NOMO-1 treated with DMSO at 0.1 percent for 48 hours (cell line): Measurements from ENCODE around the gene GPC1.

ENCODE experiments used
- DNase-seq: peaks from one replicate; lab custom pipeline; 2025; ENCODE audit not compliant: unreplicated experiment; lab: John Stamatoyannopoulos, UW

GPC1 gene

DNA sequence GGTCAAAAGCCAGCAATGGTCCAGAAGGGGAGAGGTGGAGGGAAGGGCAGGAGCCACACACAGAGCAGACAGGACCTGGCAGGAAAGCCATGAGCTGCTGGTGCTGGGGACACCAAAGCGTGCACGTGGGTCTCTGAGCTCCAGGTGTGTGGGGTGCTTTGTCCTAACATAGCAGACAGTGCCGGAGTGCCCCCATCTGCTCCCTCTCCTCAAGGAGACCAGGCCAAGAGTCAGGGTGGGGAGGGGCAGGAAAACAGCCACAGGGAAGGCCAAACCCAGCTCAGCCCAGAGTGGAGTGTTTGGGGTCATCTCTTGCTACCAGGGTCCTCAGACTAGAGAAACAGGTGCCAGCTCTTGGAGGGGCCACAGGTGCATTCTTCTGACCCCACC is 4.2 kb upstream of the GPC1 start:
- no peak for DNase-seq

DNA sequence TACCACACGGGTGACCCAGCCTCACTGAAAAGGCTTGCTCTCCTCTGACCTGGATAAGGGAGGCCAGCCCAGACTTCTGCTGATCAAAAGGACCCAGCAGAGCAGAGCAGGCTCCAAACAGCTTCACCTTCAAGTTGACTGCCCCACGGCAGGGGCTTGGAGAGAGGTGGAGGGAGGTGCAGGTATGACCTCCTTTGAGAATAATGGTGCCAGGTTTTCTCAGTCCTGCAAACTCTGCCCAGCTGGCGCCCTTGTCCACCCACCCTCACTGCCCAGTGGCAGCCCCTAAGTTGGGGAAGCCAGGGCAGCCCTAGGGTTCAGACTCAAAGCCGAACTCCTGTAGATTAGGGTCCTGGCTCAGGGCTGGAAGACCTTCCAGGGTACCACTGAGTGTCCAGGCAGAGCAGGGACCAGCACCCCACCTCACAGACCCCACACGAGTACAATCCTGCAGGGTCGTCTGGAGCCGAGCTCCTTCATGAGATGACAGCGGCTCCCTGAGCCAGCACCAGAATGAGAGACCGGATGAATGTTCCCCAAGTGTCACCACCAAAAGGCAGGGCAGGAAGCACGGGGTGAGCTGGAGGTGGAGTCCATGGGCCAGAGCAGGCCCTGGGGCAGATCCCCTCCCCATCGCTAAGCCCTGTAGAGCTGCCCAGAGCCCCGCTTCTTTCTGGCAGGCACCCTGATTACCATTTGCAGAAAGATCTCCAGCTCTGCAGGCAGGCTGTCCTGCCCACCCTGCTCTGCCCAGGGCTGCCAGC is 3.6 kb upstream of the GPC1 start:
- no peak for DNase-seq

DNA sequence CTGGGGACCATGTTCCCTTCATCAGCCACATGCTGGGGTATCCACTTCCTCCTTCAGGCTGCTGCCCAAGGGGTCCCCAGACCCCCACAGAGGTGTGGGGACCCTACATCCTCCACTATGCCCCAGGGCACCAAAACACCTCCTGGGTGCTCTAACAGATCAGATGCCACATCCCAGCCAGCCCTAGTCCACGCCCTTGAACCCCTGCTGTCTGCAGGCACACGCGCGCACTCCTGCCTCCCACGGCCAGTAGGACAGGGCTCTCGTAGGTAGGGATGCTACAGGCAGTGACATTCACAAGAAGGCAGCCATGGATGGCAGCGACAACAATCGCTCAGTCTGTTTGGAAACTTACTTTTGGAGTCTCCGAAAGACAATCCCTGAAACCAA is 3.0 kb upstream of the GPC1 start:
- DNase-seq, result no peak

DNA sequence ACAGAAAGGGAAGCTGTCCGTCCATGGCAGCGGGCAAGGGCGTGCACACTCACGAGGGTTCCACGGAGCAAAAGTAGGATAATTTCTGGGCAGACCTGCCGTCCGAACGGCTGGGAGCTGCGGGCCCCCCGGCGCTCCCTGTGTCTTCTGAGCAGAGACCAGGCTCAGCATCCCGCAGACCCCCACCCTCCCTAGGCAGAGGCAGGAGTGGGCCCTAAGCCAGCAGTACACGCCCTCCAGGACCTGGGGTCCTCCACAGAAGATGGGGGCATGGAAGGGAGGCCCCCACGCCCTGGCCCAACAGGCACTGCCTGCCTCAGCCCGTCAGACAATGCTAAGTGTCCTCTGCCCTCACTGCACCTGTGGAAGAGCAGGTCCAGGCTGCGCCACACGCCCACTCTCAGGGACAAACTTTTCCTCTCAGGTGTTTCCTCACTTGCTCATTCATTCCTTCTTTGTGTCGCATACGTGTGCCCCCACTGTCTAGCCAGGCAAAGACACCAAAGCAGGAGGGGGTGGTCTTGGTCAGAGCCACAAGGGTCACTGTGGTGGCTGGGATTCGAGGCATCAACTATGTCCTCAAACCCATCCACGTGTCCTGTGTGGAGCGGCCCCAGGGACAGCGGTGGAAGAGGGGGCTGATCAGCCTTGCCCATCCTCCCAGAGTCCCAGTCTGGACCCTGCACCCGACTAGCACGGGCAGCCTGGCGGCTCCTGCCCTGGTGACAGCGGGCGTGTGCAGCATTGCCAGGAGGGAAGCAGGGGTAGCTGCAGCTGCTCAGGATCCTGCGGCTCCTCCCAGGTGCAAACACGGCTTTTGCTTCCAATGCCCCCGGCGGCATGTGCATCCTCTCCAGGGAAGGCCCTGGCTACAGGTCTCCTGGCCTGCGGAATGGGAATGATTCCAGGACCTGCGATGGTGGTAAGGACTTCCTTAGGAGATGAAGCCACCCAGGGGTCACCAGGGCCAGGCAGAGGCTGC is 2.4 kb upstream of the GPC1 start:
- no peak for DNase-seq

DNA sequence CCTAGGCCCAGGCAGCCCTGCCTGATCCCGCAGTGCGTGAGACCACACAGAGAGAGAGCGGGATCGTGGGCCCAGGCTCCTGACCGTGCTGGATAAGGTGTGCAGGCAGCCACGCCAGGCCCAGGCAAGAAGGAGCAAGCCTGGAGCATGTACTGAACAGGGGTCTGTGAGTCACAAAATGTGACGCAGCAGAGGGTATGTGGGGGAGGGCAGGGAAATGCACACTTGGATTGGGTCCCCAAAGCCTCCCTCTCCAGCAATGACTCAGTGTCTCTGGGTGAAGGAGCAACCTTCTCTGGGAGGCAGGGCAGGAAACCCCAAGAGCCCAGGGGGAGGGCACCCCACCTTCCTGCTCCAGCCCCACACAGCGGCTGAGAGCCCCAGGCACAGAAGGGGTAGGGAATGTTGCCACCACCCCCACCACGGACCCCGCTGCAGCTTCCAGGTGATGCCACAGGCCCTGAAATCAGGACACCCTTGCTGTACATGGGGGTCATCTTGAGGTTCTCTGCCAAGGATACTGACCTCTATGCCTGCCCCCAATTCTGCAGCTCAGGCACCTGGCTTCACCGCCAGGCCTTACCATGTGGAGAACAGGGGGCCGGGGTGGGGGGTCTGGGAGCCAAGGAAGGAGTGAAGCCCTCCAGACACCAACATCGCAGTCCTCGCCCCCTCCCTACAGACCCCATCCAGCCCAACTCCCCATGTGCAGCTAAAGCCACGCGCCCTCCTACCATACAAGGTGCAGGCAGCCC is 1.3 kb upstream of the GPC1 start:
- DNase-seq, result no peak

DNA sequence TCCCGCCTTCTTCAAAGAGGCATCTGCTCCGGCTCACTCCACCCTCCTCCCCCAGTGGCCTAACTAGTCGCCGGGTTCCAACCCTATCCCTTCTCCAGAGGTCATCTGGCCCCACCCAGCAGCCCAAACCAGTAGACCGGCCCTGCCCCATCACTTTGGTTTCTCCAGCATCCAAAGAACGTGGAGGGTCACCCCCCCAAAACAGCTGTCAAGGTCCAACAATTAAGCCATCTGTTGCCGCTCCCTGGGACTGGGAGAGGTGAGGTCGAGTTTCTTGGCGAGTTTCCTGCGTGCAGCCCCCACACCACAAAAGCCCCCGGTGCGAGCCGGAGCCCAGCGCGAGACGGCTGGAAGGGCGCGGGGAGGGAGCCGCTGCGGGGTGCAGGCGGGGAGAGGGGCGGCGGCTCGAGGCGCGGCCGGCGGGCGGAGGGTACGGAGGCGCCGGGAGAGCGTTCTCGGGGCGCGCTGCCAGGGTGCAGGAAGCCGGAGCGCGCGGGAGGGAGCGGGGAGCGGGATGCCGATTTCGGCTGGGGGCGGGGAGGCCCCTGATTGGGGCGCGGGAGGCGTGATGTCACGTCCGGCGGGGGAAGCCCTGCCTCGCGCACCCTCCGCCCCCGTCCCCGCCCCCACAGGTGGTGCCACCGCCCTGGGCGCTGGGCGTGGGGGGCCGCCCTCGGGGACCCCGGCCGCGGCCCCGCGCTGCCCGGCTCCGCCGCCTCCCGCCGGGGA is 571 bp upstream of the GPC1 start:
- DNase-seq, result peak; percentile 72

DNA sequence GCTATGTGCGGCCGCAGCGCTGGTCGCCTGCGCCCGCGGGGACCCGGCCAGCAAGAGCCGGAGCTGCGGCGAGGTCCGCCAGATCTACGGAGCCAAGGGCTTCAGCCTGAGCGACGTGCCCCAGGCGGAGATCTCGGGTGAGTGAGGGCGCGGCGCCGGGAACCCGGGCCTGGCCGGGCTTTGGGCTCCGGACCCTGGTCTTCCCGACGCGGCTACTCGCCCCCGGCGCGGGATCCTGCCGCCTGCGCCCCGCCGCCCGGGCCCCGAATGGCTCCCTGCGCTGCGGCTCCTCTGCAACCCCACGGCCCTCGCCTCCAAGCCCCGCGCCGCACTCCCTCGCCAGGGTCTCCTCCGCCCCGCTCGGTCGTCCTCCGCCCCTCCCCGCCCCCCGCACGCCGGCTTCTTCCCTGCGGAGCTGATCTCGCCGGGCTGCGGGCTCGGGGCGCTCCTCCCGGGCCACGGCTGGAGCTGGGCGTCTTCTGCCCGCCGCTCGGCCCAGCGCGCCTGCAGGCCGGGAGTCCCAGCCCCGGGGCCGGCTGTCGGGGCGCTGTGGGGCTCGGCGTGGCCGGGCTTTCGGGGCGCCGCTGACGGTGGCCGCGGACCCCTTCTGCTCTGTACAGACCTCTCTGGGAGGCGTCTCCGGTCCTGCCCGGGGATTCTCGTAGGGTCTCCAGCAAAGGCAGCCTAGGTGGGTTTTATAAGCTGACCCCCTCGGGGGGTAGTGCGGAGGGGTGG is 652 bp downstream of the GPC1 start:
- no peak for DNase-seq

DNA sequence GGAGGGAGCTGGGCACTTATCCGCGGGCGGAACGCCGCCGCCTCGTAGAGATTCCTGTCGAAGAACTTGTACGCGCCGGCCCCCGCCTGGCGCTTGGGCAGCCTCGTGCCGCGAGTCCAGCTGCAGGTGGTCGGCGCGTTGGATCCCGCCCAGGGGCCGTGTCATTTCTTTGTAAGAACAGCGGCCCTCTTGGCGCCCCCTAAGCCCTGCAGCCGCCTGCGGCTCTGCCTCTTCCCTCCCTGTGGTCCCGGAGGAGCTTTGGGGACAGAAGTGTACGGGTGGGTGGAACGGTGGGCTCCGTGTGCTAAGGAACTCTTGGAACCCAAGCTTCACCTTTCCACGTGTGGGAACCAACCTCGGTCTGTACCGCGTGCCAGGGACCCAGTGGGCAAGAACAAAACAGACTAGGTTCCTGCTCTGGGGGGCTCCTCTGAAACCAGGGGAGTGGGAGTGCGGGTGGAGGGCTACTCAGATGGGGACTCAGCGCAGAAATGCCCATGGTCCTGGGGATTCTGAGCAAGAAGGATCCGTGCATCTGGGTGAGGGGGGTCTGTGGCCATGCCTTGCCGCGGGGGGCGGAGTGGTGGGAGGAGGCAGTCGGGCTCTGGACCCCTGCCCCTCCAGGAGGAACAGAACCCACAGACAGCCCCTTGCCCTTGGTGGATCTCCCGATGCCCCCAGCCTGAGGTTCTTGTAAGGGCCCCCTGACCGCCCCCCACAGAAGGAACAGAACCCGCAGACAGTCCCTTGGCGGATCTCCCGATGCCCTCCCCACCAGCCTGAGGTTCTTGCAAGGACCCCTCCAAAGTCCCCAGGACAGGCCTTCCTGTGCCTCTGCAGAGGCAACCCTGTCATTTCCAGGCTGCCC is 1.5 kb downstream of the GPC1 start:
- DNase-seq, result no peak

DNA sequence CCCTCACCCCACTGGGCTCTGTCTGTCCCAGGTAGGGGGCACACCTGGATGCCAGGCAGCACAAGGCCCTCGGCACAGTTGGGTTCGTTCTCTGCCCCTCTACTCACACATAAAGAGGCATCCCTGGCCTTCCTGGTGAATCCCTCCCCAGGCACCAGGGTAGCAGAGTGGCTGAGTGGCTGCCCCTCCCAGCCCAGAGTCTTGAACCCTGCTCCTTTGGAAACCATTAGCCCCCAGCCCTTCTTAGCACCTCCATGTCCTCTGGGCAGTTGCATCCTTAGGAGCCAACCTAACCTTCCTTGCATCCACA is 2.0 kb downstream of the GPC1 start:
- no peak for DNase-seq

DNA sequence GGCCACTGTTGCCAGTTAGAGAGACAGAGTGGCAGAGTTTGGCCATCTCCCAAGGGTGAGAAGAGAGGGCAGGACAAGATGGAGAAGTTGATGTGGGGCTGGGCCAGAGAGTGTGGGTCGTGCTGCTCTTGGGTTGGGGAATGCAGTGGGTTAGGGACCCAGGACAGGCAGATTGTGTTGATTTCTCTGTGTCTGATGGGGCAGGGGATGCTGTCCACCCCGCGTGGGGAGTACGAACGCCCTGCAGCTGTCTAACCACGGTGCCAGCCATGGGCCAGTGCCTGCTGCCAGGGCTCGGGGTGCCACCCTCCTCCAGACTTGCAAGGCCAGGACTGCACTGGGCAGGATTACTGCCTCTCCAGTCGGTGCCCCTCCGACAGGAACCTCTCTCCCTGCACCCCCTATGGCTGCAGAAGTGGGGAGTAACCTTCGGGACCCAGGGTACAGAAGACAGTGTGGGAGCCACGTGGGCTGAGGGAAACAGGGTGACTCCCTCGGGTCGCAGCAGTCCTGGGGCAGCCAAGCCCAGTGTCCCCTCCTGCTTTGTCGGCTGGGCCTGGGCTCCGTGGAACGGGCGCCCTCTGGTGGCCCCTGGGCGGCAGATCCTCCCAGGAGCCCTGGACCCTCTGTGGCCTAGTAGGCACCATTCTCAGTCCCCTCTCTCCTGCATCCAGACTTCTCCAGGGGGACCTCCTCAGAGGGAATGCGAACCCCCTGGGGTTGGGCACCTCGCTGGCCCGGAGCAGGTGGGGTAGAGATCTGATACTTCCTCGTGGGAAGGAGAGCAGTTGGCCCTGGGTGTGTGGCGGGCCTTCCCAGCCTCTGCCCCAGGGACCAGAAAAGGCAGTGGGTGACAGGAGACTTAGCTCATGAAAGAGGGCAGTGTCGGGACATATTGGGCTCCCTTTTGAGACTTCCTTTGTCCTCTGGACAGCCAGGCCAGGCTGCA is 2.7 kb downstream of the GPC1 start:
- peak; percentile 26 for DNase-seq

DNA sequence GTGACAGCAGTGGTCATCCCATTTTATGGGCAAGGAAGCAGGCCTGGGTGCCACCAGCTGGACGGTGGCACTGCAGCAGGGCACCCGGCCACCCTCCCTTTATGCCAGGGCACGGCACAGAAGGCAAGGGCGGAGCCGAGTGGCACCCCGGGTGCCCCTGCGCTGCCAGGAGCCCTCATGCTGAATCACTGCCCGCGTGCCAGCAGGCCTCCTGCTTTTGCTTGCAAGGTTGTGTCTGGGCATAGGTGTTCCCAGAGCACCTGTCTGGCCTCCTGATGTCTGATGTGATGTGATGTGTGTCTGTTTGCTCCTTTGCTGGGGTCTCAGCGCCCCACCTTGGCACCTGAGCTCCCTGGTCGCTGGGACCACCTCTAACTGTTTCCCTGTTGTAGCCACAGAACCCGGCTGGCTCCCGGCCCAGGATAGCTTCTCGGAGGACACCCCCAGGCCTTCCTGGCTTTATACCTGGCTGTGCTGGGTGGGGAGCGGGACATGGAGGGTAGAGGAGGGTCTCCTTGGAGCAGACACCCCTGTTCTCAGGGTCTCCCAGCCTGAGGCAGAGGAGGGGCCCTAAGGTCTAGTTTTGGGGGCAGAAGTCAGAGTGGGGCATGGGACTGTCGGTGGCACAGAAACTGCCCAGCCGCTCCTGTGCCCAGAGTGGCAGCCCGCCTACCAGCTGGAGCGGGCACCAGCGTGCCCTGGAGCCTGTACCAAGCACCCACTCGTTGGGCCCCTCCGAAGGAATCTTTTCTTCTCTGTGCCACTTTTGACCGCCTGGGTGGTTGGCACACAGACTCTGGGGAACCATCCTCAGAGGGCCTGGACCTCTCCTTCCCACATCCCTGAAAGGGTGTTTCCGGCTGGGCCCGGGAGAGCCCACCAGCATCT is 3.6 kb downstream of the GPC1 start:
- no peak for DNase-seq

DNA sequence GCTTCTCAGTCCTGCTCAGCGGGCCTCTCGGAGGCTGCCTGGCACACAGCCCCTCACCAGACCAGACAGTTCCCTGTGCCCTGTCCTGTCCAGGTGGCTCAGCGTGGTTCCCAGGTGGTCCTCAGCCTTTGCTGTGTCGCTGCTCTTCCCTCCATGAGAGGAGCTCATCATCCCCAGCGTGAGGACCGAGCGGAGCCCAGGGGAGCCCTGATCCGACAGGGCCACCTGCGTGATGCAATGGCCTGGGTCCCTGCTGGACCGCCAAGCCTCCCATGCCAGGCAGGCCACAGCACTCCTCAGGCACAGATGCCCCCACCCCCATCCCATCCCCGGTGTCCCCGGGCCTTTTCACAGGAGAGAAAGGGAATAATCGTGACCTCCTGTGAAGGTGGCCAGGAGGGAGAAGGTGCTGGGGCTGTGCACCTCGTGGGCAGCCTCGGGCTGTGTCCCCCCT is 4.3 kb downstream of the GPC1 start:
- DNase-seq, result no peak

DNA sequence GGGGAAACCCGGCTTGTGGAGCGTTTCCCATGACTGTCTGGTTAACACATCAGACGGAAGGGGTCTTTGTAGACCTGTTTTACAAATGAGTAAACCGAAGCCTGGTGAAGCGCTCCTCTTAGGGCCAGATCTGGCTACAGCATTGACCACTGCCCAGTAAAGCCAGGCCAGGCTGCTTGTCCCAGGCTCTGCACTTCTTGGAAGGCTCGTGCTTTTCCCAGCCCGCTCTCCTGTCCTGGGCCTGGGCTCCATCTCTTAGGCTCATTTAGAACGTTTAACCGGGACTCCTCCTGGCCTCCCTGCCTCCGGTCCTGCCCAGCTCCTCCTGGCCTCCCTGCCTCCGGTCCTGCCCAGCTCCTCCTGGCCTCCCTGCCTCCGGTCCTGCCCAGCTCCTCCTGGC is 4.8 kb downstream of the GPC1 start:
- no peak for DNase-seq

DNA sequence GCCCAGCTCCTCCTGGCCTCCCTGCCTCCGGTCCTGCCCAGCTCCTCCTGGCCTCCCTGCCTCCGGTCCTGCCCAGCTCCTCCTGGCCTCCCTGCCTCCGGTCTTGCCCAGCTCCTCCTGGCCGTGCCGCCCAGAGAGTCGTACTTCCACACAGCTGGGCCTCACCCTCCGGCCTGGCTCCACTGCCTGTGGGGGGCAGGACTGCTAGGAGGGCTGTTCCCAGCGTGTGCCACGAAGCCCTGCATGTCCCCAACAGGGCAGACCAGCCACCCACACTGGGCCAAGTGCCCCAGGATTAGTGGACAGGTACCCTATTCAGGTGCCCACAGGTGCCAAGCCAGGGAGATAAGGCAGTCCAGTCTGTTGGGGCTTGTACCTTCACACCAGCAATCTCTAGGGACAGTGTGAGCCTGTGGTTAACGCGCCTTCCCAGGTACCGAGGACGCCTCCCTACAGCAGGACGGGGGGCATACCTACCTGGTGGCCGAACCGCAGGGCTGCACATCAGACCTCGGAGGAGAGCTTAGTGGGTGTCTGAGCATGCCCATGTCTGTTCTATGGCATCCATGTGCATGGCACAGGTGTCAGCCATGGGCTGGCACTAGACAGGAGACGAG is 5.3 kb downstream of the GPC1 start:
- no peak for DNase-seq

DNA sequence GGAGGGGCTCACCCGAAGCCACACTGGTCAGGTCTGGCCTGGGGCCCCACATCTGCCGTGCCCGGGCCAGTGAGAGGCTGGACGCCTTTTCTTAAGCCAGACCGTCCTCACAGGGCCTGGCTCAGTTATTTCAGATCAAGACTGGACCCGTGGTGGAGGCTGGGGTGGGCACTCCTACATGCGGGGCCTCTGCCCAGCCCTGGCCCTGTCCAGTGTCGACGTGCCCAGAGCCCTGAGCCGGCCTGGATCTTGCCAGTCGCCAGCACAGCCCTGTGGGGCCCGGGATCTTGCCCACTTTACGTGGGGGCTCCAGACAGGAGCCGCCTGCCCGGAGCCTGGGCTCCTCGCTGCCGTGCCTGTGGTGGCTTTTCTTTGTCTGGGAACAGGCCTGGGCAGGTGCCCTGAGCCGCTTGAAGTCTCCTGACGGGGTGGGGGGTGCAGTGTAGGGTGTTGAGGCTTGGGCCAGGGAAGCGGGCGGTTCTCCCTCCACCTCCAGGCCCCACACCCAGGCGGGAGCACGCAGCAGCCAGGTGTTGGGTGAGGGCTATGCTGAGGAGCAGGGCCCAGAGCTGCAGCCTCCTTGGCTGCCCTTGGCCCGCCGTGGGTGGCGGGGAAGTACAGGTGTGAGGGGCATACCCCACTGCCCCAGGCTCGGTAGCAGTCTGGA is 6.0 kb downstream of the GPC1 start:
- no peak for DNase-seq

DNA sequence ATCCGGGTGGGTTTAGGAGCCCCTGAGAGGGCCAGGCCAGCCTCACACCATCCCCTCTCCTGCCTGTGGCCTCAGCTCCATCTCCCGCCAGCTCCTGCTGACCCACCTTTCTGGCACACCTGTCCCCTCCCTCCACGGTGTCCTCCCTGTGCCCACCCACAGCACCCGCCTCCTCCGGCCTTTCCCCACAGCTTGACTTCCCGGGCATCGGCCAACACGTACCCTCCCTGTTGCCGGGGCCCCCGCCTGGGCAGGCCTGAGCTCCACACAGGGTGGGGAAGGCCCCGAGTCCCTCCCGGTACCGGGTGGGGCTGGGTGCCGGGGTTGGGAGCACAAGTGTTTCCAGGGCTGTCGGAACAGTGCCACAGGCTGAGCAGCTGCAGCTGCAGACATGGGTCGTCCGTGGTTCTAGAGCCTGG is 6.5 kb downstream of the GPC1 start:
- no peak for DNase-seq
